Keratinocyte (primary cell): Measurements from ENCODE around the gene CA11. TPM values are rescaled to one million over a fixed set of nuclear protein-coding genes. Genes with fewer than 3 reads are reported as not detected.

ENCODE experiments used
- DNase-seq: peaks from one replicate; pipeline ENCODE4 v3.0.0-alpha.2; 2011; ENCODE audit warnings: low read depth, missing footprints, low spot score
- FAIRE-seq: peaks from 2 replicates; lab custom pipeline; 2011; peaks lifted over from hg19 to GRCh38; lab: Jason Lieb, UNC
- H2AFZ ChIP-seq: 2 replicates; pipeline ENCODE4 v1.6.0; 2012; ENCODE audit warnings: low read length, control low read depth, inconsistent platforms; ENCODE audit not compliant: control insufficient read depth
- H3K27ac ChIP-seq: 2 replicates; pipeline ENCODE4 v1.5.1; 2011; ENCODE audit warnings: low read length; ENCODE audit not compliant: control insufficient read depth, insufficient read depth
- H3K27me3 ChIP-seq: 3 replicates; pipeline ENCODE4 v1.6.0; 2011; ENCODE audit warnings: low read length; ENCODE audit not compliant: control insufficient read depth, insufficient read depth; ENCODE audit errors: extremely low read depth
- H3K36me3 ChIP-seq, 2 experiments: 2 replicates in 1 of 2; 3 replicates in 1 of 2; pipeline ENCODE4 v1.5.1; 2011; ENCODE audit warnings: low read length in 2 of 2, mild to moderate bottlenecking in 1 of 2; ENCODE audit not compliant: control insufficient read depth in 2 of 2, insufficient read depth in 2 of 2; ENCODE audit errors: extremely low read depth in 1 of 2
- H3K4me1 ChIP-seq: 3 replicates; pipeline ENCODE4 v1.5.1; 2011; ENCODE audit warnings: low read length; ENCODE audit not compliant: control insufficient read depth, insufficient read depth; ENCODE audit errors: extremely low read depth
- H3K4me2 ChIP-seq: 3 replicates; pipeline ENCODE4 v1.6.0; 2011; ENCODE audit warnings: low read depth, low read length; ENCODE audit not compliant: control insufficient read depth, insufficient read depth; ENCODE audit errors: extremely low read depth
- H3K4me3 ChIP-seq, 3 experiments: fragments of 200-600 bp in 1 of 3; sonication (generic) in 1 of 3; 2 replicates in 2 of 3; 3 replicates in 1 of 3; pipeline ENCODE4 v1.5.1; 2011 to 2016; ENCODE audit warnings: low read length in 3 of 3, mild to moderate bottlenecking in 3 of 3, control low read depth in 2 of 3, inconsistent platforms in 1 of 3, low read depth in 1 of 3, mixed read lengths in 1 of 3, mixed run types in 1 of 3, moderate library complexity in 1 of 3; ENCODE audit not compliant: control insufficient read depth in 2 of 3, insufficient read depth in 2 of 3; ENCODE audit errors: extremely low read depth in 1 of 3
- H3K79me2 ChIP-seq: 2 replicates; pipeline ENCODE4 v1.6.0; 2012; ENCODE audit warnings: low read length; ENCODE audit not compliant: control insufficient read depth, insufficient read depth
- H3K9ac ChIP-seq: 3 replicates; pipeline ENCODE4 v1.6.0; 2011; ENCODE audit warnings: low read length; ENCODE audit not compliant: control insufficient read depth, insufficient read depth; ENCODE audit errors: extremely low read depth
- H3K9me1 ChIP-seq: 3 replicates; pipeline ENCODE4 v1.6.0; 2011; ENCODE audit warnings: low read length; ENCODE audit not compliant: control insufficient read depth, insufficient read depth; ENCODE audit errors: extremely low read depth
- H3K9me3 ChIP-seq: 2 replicates; pipeline ENCODE4 v1.5.1; 2012; ENCODE audit warnings: low read depth, low read length; ENCODE audit not compliant: control insufficient read depth
- H4K20me1 ChIP-seq: 3 replicates; pipeline ENCODE4 v1.6.0; 2011; ENCODE audit warnings: low read length; ENCODE audit not compliant: control insufficient read depth, insufficient read depth; ENCODE audit errors: extremely low read depth
- EZH2 ChIP-seq: IDR thresholded peaks from one replicate; pipeline ENCODE4 v1.6.1; 2012; ENCODE audit warnings: inconsistent platforms, mild to moderate bottlenecking, low read length, moderate library complexity
- dilution Hi-C: fragments of 300-500 bp; cut with MboI; formaldehyde crosslinking; loops from one replicate; pipeline ENCODE4 v1.7.0; 2020; ENCODE audit warnings: low sequenced_read_pairs; ENCODE audit not compliant: extremely low pct_ligation_motif_present
- polyA plus RNA-seq, 5 experiments: library from polyadenylated mRNA; depleted of rRNA in 3 of 5; stranded (reverse) in 3 of 5; stranded (forward) in 1 of 5; unstranded in 1 of 5; fragments of >200 nt; gene quantifications; 1 replicate in 1 of 5; 2 replicates in 3 of 5; 3 replicates in 1 of 5; pipeline versions ENCODE4 v1.2.1 to v1.2.3, GENCODE V29; 2011 to 2012; ENCODE audit warnings: missing spikeins in 2 of 5, low read depth in 1 of 5, low replicate concordance in 1 of 5
- TF ChIP-seq, protein P1 (sequence below), 3 experiments: IDR thresholded peaks in 1 of 3; conservative IDR thresholded peaks in 1 of 3; optimal IDR thresholded peaks in 1 of 3; 2 replicates in 2 of 3; 3 replicates in 1 of 3; pipeline versions ENCODE3 to v1.5.1; 2011; ENCODE audit warnings: low read length in 3 of 3, mild to moderate bottlenecking in 3 of 3, moderate library complexity in 2 of 3, control low read depth in 1 of 3, inconsistent platforms in 1 of 3; ENCODE audit not compliant: insufficient read depth in 2 of 3; ENCODE audit errors: extremely low read depth in 1 of 3

The CA11 gene
- polyA plus RNA-seq, 1 donor (not counting 4 experiments of a cell fraction or from before 2014, with no cell fraction given): 1.6 TPM

DNA sequence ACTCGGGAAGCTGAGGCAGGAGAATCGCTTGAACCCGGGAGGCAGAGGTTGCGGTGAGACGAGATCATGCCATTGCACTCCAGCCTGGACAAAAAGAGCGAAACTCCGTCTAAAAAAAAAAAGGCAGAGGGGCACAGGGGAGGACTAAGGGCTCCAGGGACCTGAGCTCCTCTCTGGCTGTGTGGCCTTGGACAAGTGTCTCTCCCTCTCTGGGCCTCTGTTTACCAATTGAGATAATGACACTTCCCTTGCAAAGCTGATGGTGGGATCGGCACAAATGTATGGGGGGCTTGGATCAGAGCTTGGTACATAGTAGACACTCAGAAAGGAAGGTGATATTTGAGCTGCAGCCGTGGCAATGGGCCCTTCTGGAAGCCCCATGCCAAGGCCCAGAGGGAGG is 50.8 kb downstream of the CA11 start:
- dilution Hi-C loops: no loop called here
- no peaks in the 10 kb centered on the region for H3K27me3 ChIP-seq

DNA sequence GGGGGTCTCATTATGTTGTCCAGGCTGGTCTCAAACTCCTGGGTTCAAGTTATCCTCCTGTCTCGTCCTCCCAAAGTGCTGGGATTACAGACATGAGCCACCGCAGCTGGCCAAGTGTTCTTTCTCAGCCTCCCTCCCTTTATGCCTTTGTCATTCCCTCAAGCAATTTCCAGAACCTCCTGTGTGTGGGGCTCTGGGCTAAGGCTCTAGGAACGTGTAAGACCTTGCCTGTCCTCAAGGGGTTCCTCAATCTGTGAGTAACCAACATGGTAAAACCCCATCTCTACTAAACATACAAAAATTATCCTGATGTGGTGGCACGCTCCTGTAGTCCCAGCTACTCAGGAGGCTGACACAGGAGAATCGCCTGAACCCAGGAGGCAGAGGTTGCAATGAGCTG is 55.0 kb downstream of the CA11 start:
- no peak overlapping the region for H3K4me3 ChIP-seq
- H3K9me3 ChIP-seq: no peaks in the 10 kb centered on the region
- H3K9ac ChIP-seq: no peak overlapping the region
- H3K79me2 ChIP-seq: no peaks in the 10 kb centered on the region
- no peaks in the 10 kb centered on the region for H4K20me1 ChIP-seq
- TF ChIP-seq EZH2: no peak
- TF ChIP-seq, protein P1, sequence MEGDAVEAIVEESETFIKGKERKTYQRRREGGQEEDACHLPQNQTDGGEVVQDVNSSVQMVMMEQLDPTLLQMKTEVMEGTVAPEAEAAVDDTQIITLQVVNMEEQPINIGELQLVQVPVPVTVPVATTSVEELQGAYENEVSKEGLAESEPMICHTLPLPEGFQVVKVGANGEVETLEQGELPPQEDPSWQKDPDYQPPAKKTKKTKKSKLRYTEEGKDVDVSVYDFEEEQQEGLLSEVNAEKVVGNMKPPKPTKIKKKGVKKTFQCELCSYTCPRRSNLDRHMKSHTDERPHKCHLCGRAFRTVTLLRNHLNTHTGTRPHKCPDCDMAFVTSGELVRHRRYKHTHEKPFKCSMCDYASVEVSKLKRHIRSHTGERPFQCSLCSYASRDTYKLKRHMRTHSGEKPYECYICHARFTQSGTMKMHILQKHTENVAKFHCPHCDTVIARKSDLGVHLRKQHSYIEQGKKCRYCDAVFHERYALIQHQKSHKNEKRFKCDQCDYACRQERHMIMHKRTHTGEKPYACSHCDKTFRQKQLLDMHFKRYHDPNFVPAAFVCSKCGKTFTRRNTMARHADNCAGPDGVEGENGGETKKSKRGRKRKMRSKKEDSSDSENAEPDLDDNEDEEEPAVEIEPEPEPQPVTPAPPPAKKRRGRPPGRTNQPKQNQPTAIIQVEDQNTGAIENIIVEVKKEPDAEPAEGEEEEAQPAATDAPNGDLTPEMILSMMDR (optimal IDR thresholded peaks at IDR 0.05 in 1 of 3, IDR thresholded peaks at IDR 0.05 in 1 of 3, conservative IDR thresholded peaks at IDR 0.05 in 1 of 3; ENCODE audit: extremely low read depth in 1 of 3, insufficient read depth in 2 of 3, low read length in 3 of 3): peak in 2 of 3 experiments; percentile 17 to 36
- H3K36me3 ChIP-seq: no peaks in the 10 kb centered on the region
- H3K27ac ChIP-seq: no peak overlapping the region
- no peak overlapping the region for H3K4me2 ChIP-seq
- peaks cover 10% of the 10 kb centered on the region for H3K4me1 ChIP-seq
- no peaks in the 10 kb centered on the region for H3K27me3 ChIP-seq
- dilution Hi-C loops: no loop called here
- no peak overlapping the region for H2AFZ ChIP-seq
- H3K9me1 ChIP-seq: no peaks in the 10 kb centered on the region
- DNase-seq: no peak
- FAIRE-seq: no peak

More for the DNA sequence above, 50.8 kb downstream of the CA11 start:
- DNase-seq (no peak), FAIRE-seq (no peak)
- Histone ChIP-seq H3K4me3 (no peak overlapping the region), H3K9me3 (no peaks in the 10 kb centered on the region), H3K9ac (no peak overlapping the region), H2AFZ (no peak overlapping the region), H3K79me2 (no peaks in the 10 kb centered on the region), H3K36me3 (no peaks in the 10 kb centered on the region), H4K20me1 (no peaks in the 10 kb centered on the region), H3K27ac (no peak overlapping the region), H3K4me2 (no peak overlapping the region), H3K9me1 (no peaks in the 10 kb centered on the region), H3K4me1 (no peaks in the 10 kb centered on the region)
- TF ChIP-seq, protein P1 (optimal IDR thresholded peaks at IDR 0.05 in 1 of 3, IDR thresholded peaks at IDR 0.05 in 1 of 3, conservative IDR thresholded peaks at IDR 0.05 in 1 of 3; ENCODE audit: extremely low read depth in 1 of 3, insufficient read depth in 2 of 3, low read length in 3 of 3): no peak
- no peak for TF ChIP-seq EZH2
